Liver (tissue), 9 donors: ENCODE measurements around the gene ZNF546. TPM values are rescaled to one million over a fixed set of nuclear protein-coding genes. Genes with fewer than 3 reads are reported as not detected.

Source experiments
- DNase-seq: peaks from one replicate; pipeline ENCODE4 v3.0.0-alpha.2; 2017; ENCODE audit warnings: low spot score
- H3K27ac ChIP-seq, 2 donors: one replicate each; pipeline ENCODE4 v1.7.0; 2013; ENCODE audit warnings: inconsistent platforms in 2 of 2, low read length in 2 of 2, control low read depth in 1 of 2, low read depth in 1 of 2, mild to moderate bottlenecking in 1 of 2
- H3K27me3 ChIP-seq, 4 donors: one replicate each; pipeline versions ENCODE4 v1.6.1 to v1.7.0; 2013; ENCODE audit warnings: low read length in 3 of 4, inconsistent platforms in 1 of 4, mild to moderate bottlenecking in 1 of 4, moderate library complexity in 1 of 4; ENCODE audit not compliant: control insufficient read depth in 4 of 4, insufficient read depth in 4 of 4
- H3K36me3 ChIP-seq, 4 donors: one replicate each; pipeline versions ENCODE4 v1.6.1 to v1.7.0; 2013; ENCODE audit warnings: low read length in 3 of 4, mild to moderate bottlenecking in 3 of 4, low read depth in 1 of 4, moderate library complexity in 1 of 4; ENCODE audit not compliant: control insufficient read depth in 4 of 4, insufficient read depth in 3 of 4
- H3K4me1 ChIP-seq, 4 donors: one replicate each; pipeline versions ENCODE4 v1.6.1 to v1.7.0; 2013; ENCODE audit warnings: low read length in 3 of 4, mild to moderate bottlenecking in 3 of 4, moderate library complexity in 1 of 4; ENCODE audit not compliant: control insufficient read depth in 4 of 4, insufficient read depth in 4 of 4
- H3K4me3 ChIP-seq, 3 donors: one replicate each; pipeline versions ENCODE4 v1.6.1 to v1.7.0; 2013; ENCODE audit warnings: low read length in 3 of 3, control low read depth in 1 of 3, low read depth in 1 of 3, mild to moderate bottlenecking in 1 of 3
- H3K9ac ChIP-seq, 2 donors: one replicate each; pipeline ENCODE4 v1.7.0; 2013; ENCODE audit warnings: low read length in 2 of 2, mild to moderate bottlenecking in 2 of 2, moderate library complexity in 2 of 2, control low read depth in 1 of 2, low read depth in 1 of 2
- H3K9me3 ChIP-seq, 4 donors: one replicate each; pipeline versions ENCODE4 v1.6.1 to v1.7.0; 2013; ENCODE audit warnings: low read length in 3 of 4; ENCODE audit not compliant: control insufficient read depth in 4 of 4
- ATF3 ChIP-seq: IDR thresholded peaks from 2 replicates; pipeline ENCODE4 v1.6.1; 2016; ENCODE audit warnings: antibody characterized with exemption
- EGR1 ChIP-seq, 2 donors: IDR thresholded peaks; 2 replicates each; pipeline ENCODE4 v1.6.1; 2016 to 2018; ENCODE audit warnings: antibody characterized with exemption in 2 of 2, low read depth in 2 of 2
- FOXA1 ChIP-seq: IDR thresholded peaks from 2 replicates; pipeline ENCODE4 v1.6.1; 2016; ENCODE audit warnings: antibody characterized with exemption
- FOXA2 ChIP-seq: IDR thresholded peaks from 2 replicates; pipeline ENCODE4 v1.6.1; 2016; ENCODE audit warnings: antibody characterized with exemption
- HNF4A ChIP-seq, 2 donors: conservative IDR thresholded peaks; 2 replicates each; pipeline ENCODE4 v1.6.1; 2016; ENCODE audit warnings: antibody characterized with exemption in 2 of 2, mild to moderate bottlenecking in 2 of 2
- HNF4G ChIP-seq: IDR thresholded peaks from 2 replicates; pipeline ENCODE4 v1.6.1; 2016; ENCODE audit warnings: antibody characterized with exemption
- JUND ChIP-seq, 2 donors: IDR thresholded peaks; 2 replicates each; pipeline ENCODE4 v1.6.1; 2016; ENCODE audit warnings: antibody characterized with exemption in 2 of 2
- MAX ChIP-seq: IDR thresholded peaks from 2 replicates; pipeline ENCODE4 v1.6.1; 2016; ENCODE audit warnings: antibody characterized with exemption
- NR2F2 ChIP-seq: IDR thresholded peaks from 2 replicates; pipeline ENCODE4 v1.6.1; 2016; ENCODE audit warnings: antibody characterized with exemption
- RAD21 ChIP-seq, 2 donors: IDR thresholded peaks; 2 replicates each; pipeline ENCODE4 v1.6.1; 2016; ENCODE audit warnings: antibody characterized with exemption in 2 of 2, mild to moderate bottlenecking in 2 of 2
- REST ChIP-seq: IDR thresholded peaks from 2 replicates; pipeline ENCODE4 v1.6.1; 2016; ENCODE audit warnings: antibody characterized with exemption, mild to moderate bottlenecking
- RXRA ChIP-seq, 2 donors: IDR thresholded peaks; 2 replicates each; pipeline ENCODE4 v1.6.1; 2017 to 2018; ENCODE audit warnings: antibody characterized with exemption in 2 of 2, mild to moderate bottlenecking in 1 of 2
- SP1 ChIP-seq: IDR thresholded peaks from 2 replicates; pipeline ENCODE4 v1.6.1; 2018; ENCODE audit warnings: antibody characterized with exemption, mild to moderate bottlenecking
- TAF1 ChIP-seq: conservative IDR thresholded peaks from 2 replicates; pipeline ENCODE4 v1.6.1; 2016; ENCODE audit warnings: antibody characterized with exemption, mild to moderate bottlenecking
- YY1 ChIP-seq: IDR thresholded peaks from 2 replicates; pipeline ENCODE4 v1.6.1; 2016; ENCODE audit warnings: antibody characterized with exemption, mild to moderate bottlenecking
- WGBS: extraction: QIAGEN DNeasy Blood & Tissue Kit; methylation state at CpG from one replicate; pipeline ENCODE4 v1.1.7; 2013; 5-methylcytosine and 5-hydroxymethylcytosine counted together
- polyA plus RNA-seq, 2 donors: library from polyadenylated mRNA; stranded (reverse) in 1 of 2; unstranded in 1 of 2; fragments of 200-250 nt in 1 of 2; fragments of >200 nt in 1 of 2; fragmentation: Nextera tagmentation in 1 of 2; extraction: Ambion mirVana in 1 of 2; gene quantifications; one replicate each; pipeline versions ENCODE4 v1.2.1 to v1.2.3, GENCODE V29; 2013 to 2015
- total RNA-seq, 2 donors: library from RNA; depleted of rRNA; stranded (reverse); fragments of >200 nt; gene quantifications; one replicate each; pipeline ENCODE4 v1.2.3, GENCODE V29; 2014
- donor health status: healthy.
- donor health status: healthy.
- donor health status: healthy.
- donor health status: healthy.
- donor health status: healthy.

ZNF546 gene
- total and polyA plus RNA-seq, 4 donors: 1.1 to 4.9 (median 2.2) TPM

- Histone ChIP-seq H3K9ac (no peak overlapping the region), H3K27me3 (no peaks in the 10 kb centered on the region), H3K27ac (no peak overlapping the region), H3K4me1 (peaks cover 5 to 15% (median 8%) of the 10 kb centered on the region in 4 donors), H3K36me3 (no peaks in the 10 kb centered on the region), H3K9me3 (peaks cover 0 to 2% (median 1%) of the 10 kb centered on the region in 4 donors), H3K4me3 (no peak overlapping the region)
- TF ChIP-seq YY1 (no peak), MAX (no peak), RXRA (IDR thresholded peaks at IDR 0.05) (no peak), REST (no peak)
- no peak for DNase-seq
- 98% methylated on average over 1 of the region's 1 CpG for WGBS
Observed at GRCh38 chr19:39993605-39994004, 3.3 kb upstream of the ZNF546 start.

- TF ChIP-seq ATF3: no peak
- TF ChIP-seq JUND (IDR thresholded peaks at IDR 0.05): no peak
- TF ChIP-seq FOXA1: no peak
- TF ChIP-seq HNF4A (conservative IDR thresholded peaks at IDR 0.05): no peak
- no peak for TF ChIP-seq HNF4G
- no peak for TF ChIP-seq TAF1
- TF ChIP-seq REST: no peak
- TF ChIP-seq NR2F2: no peak
- no peak for TF ChIP-seq FOXA2
- TF ChIP-seq EGR1 (IDR thresholded peaks at IDR 0.05; ENCODE audit: low read depth in 2 of 2): no peak
- TF ChIP-seq YY1: no peak
- no peak for TF ChIP-seq RXRA (IDR thresholded peaks at IDR 0.05)
- TF ChIP-seq RAD21 (IDR thresholded peaks at IDR 0.05): no peak
- TF ChIP-seq SP1: no peak
- peaks cover 5 to 15% (median 8%) of the 10 kb centered on the region in 4 donors for H3K4me1 ChIP-seq
- DNase-seq: no peak
- H3K4me3 ChIP-seq: no peak overlapping the region
- H3K36me3 ChIP-seq: no peaks in the 10 kb centered on the region
- H3K9me3 ChIP-seq: peaks cover 0 to 2% (median 1%) of the 10 kb centered on the region in 4 donors
- no peak overlapping the region for H3K9ac ChIP-seq
- H3K27ac ChIP-seq: no peak overlapping the region
- H3K27me3 ChIP-seq: no peaks in the 10 kb centered on the region
Observed at GRCh38 chr19:39994361-39994760, 2.5 kb upstream of the ZNF546 start.
